Measurements from ENCODE around the gene CDK18.

The CDK18 gene

GRCh38 chr1:205497351-205497750, 7.1 kb upstream of the CDK18 start:
- Histone ChIP-seq H3K27ac (no peak overlapping the region), H3K4me3 (no peak overlapping the region)
- no peak for TF ChIP-seq CTCF (IDR thresholded peaks at IDR 0.05)
- DNase-seq (ENCODE audit: low spot score) = no peak

- H3K4me3 ChIP-seq = no peak overlapping the region
- no peak for TF ChIP-seq CTCF (IDR thresholded peaks at IDR 0.05)
- no peak for DNase-seq (ENCODE audit: low spot score)
- H3K27ac ChIP-seq = no peak overlapping the region
These were observed 4.7 kb upstream of the CDK18 start for GRCh38 chr1:205499789-205500188.

- no peak for DNase-seq (ENCODE audit: low spot score)
- TF ChIP-seq CTCF (IDR thresholded peaks at IDR 0.05) = no peak
- Histone ChIP-seq H3K4me3 (no peak overlapping the region), H3K27ac (no peak overlapping the region)
These were observed 3.9 kb upstream of the CDK18 start for GRCh38 chr1:205500240-205501233.

GRCh38 chr1:205502111-205502810, 2.2 kb upstream of the CDK18 start:
- no peak for TF ChIP-seq CTCF (IDR thresholded peaks at IDR 0.05)
- no peak for DNase-seq (ENCODE audit: low spot score)
- Histone ChIP-seq H3K27ac (no peak overlapping the region), H3K4me3 (no peak overlapping the region)

GRCh38 chr1:205502992-205503391, 1.5 kb upstream of the CDK18 start:
- Histone ChIP-seq H3K27ac (no peak overlapping the region), H3K4me3 (no peak overlapping the region)
- TF ChIP-seq CTCF (IDR thresholded peaks at IDR 0.05) = no peak
- no peak for DNase-seq (ENCODE audit: low spot score)

- Histone ChIP-seq H3K27ac (peak overlapping the region; percentile 61 to 78), H3K4me3 (peak overlapping the region; percentile 91)
- no peak for TF ChIP-seq CTCF (IDR thresholded peaks at IDR 0.05)
- no peak for DNase-seq (ENCODE audit: low spot score)
These were observed 734 bp downstream of the CDK18 start for GRCh38 chr1:205505076-205505729.
